Left lung (tissue), 10 donors: ENCODE results near the gene DNAJC5G. TPM values are rescaled to one million over a fixed set of nuclear protein-coding genes. Genes with fewer than 3 reads are reported as not detected.
"Not testable (repeated sequence)": the region's sequence is repeated elsewhere in the genome, so short reads cannot be mapped to it uniquely, and the experiment has no call there.

ENCODE experiments used
- ATAC-seq: fragments of 200-7000 bp; cut with Tn5 transposase; one replicate; pipeline ENCODE4 v1.9.1; 2020; ENCODE audit warnings: moderate library complexity
- DNase-seq, 4 donors: peaks; one replicate each; pipeline ENCODE4 v3.0.0-alpha.2; 2013 to 2020
- H3K27ac ChIP-seq, 2 donors: fragments of 200-600 bp; sonication (generic) in 1 of 2; one replicate each; pipeline versions ENCODE4 v1.5.0 to v1.8.0; 2020 to 2021
- H3K27me3 ChIP-seq, 2 donors: fragments of 200-600 bp; sonication (generic) in 1 of 2; one replicate each; pipeline versions ENCODE4 v1.5.0 to v1.8.0; 2020 to 2021
- H3K36me3 ChIP-seq, 2 donors: fragments of 200-600 bp; sonication (generic) in 1 of 2; one replicate each; pipeline versions ENCODE4 v1.5.0 to v1.8.0; 2020 to 2021
- H3K4me1 ChIP-seq, 2 donors: fragments of 200-600 bp; one replicate each; pipeline ENCODE4 v1.8.0; 2021
- H3K4me3 ChIP-seq, 2 donors: fragments of 200-600 bp; sonication (generic) in 1 of 2; one replicate each; pipeline versions ENCODE4 v1.5.0 to v1.8.0; 2020 to 2021; ENCODE audit warnings: mild to moderate bottlenecking in 1 of 2
- H3K9me3 ChIP-seq, 2 donors: fragments of 200-600 bp; sonication (generic) in 1 of 2; one replicate each; pipeline versions ENCODE4 v1.5.0 to v1.8.0; 2020 to 2021
- CTCF ChIP-seq, 2 donors: fragments of 200-600 bp; sonication (generic) in 1 of 2; IDR thresholded peaks; one replicate each; pipeline versions ENCODE4 v1.5.0 to v1.8.0; 2021; ENCODE audit warnings: antibody characterized with exemption in 2 of 2
- intact Hi-C, 2 donors: fragments of 100-400 bp; cut with DNase I; formaldehyde crosslinking; loops; one replicate each; pipeline versions ENCODE4 v1.11.2 to v1.14.2; 2022
- polyA plus RNA-seq, 6 donors: library from polyadenylated mRNA; unstranded; fragments of 120-200 nt; gene quantifications; one replicate each; pipeline ENCODE4 v1.2.1, GENCODE V29; 2013; ENCODE audit not compliant: insufficient read length in 6 of 6
- total RNA-seq, 2 donors: library from RNA; stranded (reverse); fragmentation: NEBNext Ultra II Directional; extraction: Animal tissue kit (Norgen Biotek cat#: 25700); gene quantifications; one replicate each; pipeline ENCODE4 v1.2.1, GENCODE V29; 2021
- donor health status: DM: no; HTN: yes; CAD: no.
- donor health status: DM: no; HTN: no; CAD: no.

Gene DNAJC5G
- total and polyA plus RNA-seq, 8 donors: 0.19 to 0.41 (median 0.30) TPM; not detected in 2

DNA sequence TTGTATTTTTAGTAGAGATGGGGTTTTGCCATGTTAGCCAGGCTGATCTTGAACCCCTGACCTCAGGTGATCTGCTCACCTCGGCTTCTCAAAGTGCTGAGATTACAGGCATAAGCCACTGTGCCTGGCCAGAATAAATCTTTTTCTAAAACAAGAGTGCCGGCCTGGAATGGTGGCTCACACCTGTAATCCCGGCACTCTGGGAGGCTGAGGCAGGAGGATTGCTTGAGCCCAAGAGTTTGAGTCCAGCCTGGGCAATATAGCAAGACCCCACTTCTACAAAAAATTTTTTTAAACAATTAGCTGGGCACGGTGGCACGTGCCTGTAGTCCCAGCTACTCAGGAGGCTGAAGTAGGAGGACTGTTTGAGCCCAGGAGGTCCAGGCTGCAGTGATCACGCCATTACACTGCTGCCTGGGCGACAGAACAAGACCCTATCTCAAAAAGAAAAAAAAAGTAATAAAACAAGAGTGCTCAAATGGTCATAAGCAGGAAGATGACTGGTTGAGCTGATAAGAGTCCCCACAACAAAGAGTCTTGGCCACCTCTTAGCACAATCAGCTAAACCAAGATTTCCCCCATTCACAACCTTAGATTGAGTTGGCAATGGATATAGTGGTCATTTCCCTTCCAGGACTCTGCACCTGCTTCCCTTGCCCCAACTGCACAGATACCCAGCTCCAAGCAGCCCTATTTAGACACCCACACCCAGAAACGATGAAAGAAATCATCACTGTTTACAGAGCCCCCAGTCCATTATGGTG is 38.8 kb downstream of the DNAJC5G start:
- ATAC-seq: no peak
- intact Hi-C loops: no loop called here

DNA sequence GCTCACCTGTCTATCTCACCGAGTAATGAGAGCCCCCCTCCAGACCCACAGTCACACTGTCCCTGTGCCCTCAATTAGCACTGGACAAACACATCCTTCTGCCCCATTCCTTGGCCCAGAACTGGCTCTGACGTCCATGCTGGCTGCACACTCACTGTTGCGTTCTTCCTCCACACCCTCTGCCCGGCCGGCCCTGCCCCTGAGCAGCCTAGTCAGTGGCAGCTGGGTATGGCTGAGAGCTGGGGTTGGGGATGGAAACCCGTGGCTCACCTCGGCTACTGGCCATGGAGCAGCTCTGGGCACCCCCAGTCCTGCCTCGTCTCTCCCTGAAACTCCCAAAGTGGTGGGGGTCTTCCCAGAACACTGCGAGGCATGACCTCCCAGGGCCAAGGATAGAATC is 39.5 kb downstream of the DNAJC5G start:
- ATAC-seq (no peak), DNase-seq (peak in 1 of 4 donors; percentile 56)
- no peak for TF ChIP-seq CTCF (IDR thresholded peaks at IDR 0.05)
- intact Hi-C loops: no loop called here
- H3K27ac ChIP-seq: no peak overlapping the region
- peaks cover 0 to 46% of the 10 kb centered on the region in 2 donors for H3K36me3 ChIP-seq
- peaks cover 0 to 5% of the 10 kb centered on the region in 2 donors for H3K4me1 ChIP-seq
- no peak overlapping the region for H3K4me3 ChIP-seq
- no peaks in the 10 kb centered on the region for H3K9me3 ChIP-seq
- no peaks in the 10 kb centered on the region for H3K27me3 ChIP-seq

More for the DNA sequence above, 38.8 kb downstream of the DNAJC5G start:
- peaks cover 0 to 5% of the 10 kb centered on the region in 2 donors for H3K4me1 ChIP-seq
- peaks cover 0 to 53% of the 10 kb centered on the region in 2 donors for H3K36me3 ChIP-seq
- no peak overlapping the region for H3K4me3 ChIP-seq
- no peak overlapping the region for H3K27ac ChIP-seq
- TF ChIP-seq CTCF (IDR thresholded peaks at IDR 0.05): no peak
- peak in 1 of 4 donors; percentile 24 for DNase-seq
- no peaks in the 10 kb centered on the region for H3K27me3 ChIP-seq
- no peaks in the 10 kb centered on the region for H3K9me3 ChIP-seq

DNA sequence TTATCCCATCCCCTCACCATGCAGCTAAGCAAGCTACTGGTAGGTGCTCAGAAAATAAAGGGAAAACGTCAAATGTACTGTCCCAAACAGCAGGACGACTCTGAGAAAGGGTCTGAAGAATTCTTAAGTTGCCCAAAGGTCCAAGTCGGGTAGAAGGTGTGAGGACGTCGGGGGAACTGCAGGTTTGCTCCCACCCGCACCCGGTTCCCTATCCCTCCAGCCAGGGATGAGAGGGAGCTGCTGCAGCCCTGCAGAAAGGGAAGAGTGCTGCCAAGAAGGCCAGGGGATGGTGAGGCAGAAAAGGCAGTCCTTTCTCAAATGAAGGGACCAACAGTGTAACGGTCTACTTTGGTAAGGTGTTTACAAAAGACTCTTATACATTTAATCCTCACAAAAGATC is 39.9 kb downstream of the DNAJC5G start:
- no peak for TF ChIP-seq CTCF (IDR thresholded peaks at IDR 0.05)
- intact Hi-C loops: no loop called here
- Histone ChIP-seq H3K27me3 (no peaks in the 10 kb centered on the region), H3K27ac (no peak overlapping the region), H3K4me3 (no peak overlapping the region), H3K9me3 (no peaks in the 10 kb centered on the region), H3K4me1 (peaks cover 0 to 5% of the 10 kb centered on the region in 2 donors), H3K36me3 (peaks cover 0 to 42% of the 10 kb centered on the region in 2 donors)
- DNase-seq (peak in 1 of 4 donors; percentile 23), ATAC-seq (no peak)

GRCh38 chr2:27316655-27317412 is 41.6 kb downstream of the DNAJC5G start:
- DNase-seq (peak in 1 of 4 donors; percentile 60), ATAC-seq (no peak)
- peaks cover 2 to 20% of the 10 kb centered on the region in 2 donors for H3K4me1 ChIP-seq

GRCh38 chr2:27319839-27320238 is 44.6 kb downstream of the DNAJC5G start:
- H3K36me3 ChIP-seq: peaks cover 0 to 20% of the 10 kb centered on the region in 2 donors
- ATAC-seq, intact Hi-C loops: not testable (repeated sequence)

More at GRCh38 chr2:27316655-27317412, 41.6 kb downstream of the DNAJC5G start:
- peaks cover 0 to 27% of the 10 kb centered on the region in 2 donors for H3K36me3 ChIP-seq
- TF ChIP-seq CTCF (IDR thresholded peaks at IDR 0.05): no peak
- no peak overlapping the region for H3K4me3 ChIP-seq
- no peak overlapping the region for H3K27ac ChIP-seq
- intact Hi-C loops: no loop called here
- no peaks in the 10 kb centered on the region for H3K9me3 ChIP-seq
- no peaks in the 10 kb centered on the region for H3K27me3 ChIP-seq

More at GRCh38 chr2:27319839-27320238, 44.6 kb downstream of the DNAJC5G start:
- not testable (repeated sequence) for DNase-seq, H3K27ac ChIP-seq, H3K27me3 ChIP-seq, H3K9me3 ChIP-seq, H3K4me3 ChIP-seq
- H3K4me1 ChIP-seq: peaks cover 14 to 38% of the 10 kb centered on the region in 2 donors
